ENCODE data around the gene PCSK6. TPM values are rescaled to one million over a fixed set of nuclear protein-coding genes. Genes with fewer than 3 reads are reported as not detected.

The PCSK6 gene
- total and polyA plus RNA-seq, 7 donors = 8.3 to 32.7 (median 13.3) TPM

DNA sequence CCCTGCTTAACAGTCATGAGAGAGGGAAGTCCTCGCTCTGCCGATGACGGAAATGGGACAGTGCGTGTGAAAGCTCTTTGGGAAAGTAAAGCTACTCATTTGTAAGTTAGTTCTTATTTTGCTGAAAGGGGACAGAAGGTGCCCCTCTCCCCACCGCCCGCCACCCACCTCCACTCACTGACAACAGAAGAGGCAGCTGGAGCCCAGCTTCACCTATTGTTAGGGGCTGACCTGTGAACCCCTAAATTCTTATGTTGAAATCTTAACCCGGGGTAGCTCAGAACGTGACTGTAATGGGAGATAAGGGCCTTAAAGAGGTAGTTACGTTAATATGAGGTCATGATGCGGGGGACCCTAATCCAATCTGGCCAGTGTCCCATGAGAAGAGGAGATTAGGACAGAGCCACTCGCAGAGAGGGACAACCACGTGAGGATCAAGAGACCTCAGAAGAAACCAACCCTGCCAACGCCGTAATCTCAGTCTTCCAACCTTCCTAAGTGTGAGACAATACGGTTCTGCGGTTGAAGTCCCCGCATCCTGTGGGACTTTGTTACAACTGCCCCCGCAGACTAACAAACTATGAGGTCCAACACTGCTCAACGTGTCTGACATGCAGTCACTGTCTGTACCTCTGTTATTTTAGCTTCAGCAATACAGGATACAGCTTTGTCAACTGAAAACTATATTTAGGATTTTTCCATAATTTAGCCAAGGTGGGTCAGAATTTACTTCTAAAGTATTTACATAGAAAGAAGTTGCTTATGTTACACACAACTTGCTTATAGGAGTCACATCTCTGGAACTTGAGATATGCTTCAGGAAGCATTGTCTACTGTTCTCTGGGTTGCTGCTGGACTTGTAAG lies 51.7 kb downstream of the PCSK6 start:
- ATAC-seq (no peak), DNase-seq (no peak)
- Histone ChIP-seq H3K4me3 (no peak overlapping the region), H3K36me3 (ENCODE audit: insufficient read depth in 1 of 2, low read depth in 1 of 2) (peaks cover 0 to 16% of the 10 kb centered on the region in 2 donors), H3K4me1 (peaks cover 12% of the 10 kb centered on the region), H3K9me3 (no peaks in the 10 kb centered on the region), H3K27me3 (ENCODE audit: insufficient read depth in 3 of 3, low read length in 2 of 3) (no peaks in the 10 kb centered on the region), H3K27ac (no peak overlapping the region)
- intact Hi-C loops (cut with DNase I) = loop anchor here in 1 of 2 donors (5.0 kb wide), 1 partner anchor 199 kb away; no protein-coding TSS in a partner anchor
- TF ChIP-seq CTCF (IDR thresholded peaks at IDR 0.05) = no peak
- WGBS, 3 donors = 90 to 92% (median 91%) methylated on average over 19 of the region's 19 CpGs

- Histone ChIP-seq H3K4me1 (peaks cover 12% of the 10 kb centered on the region), H3K36me3 (ENCODE audit: insufficient read depth in 1 of 2, low read depth in 1 of 2) (peaks cover 0 to 16% of the 10 kb centered on the region in 2 donors), H3K4me3 (no peak overlapping the region), H3K27ac (no peak overlapping the region), H3K9me3 (no peaks in the 10 kb centered on the region), H3K27me3 (ENCODE audit: insufficient read depth in 3 of 3, low read length in 2 of 3) (no peaks in the 10 kb centered on the region)
- intact Hi-C loops (cut with DNase I) = loop anchor here in 1 of 2 donors (5.0 kb wide), 1 partner anchor 200 kb away; no protein-coding TSS in a partner anchor
- TF ChIP-seq CTCF (IDR thresholded peaks at IDR 0.05) = no peak
- DNase-seq = no peak
- WGBS, 3 donors = 77 to 85% (median 81%) methylated on average over 12 of the region's 12 CpGs
- ATAC-seq = no peak
Measured at GRCh38 chr15:101437209-101437608, 52.3 kb downstream of the PCSK6 start.

GRCh38 chr15:101436526-101436925 lies 53.0 kb downstream of the PCSK6 start:
- intact Hi-C loops (cut with DNase I) = loop anchor here in 1 of 2 donors (5.0 kb wide), 1 partner anchor 201 kb away; no protein-coding TSS in a partner anchor
- Histone ChIP-seq H3K9me3 (no peaks in the 10 kb centered on the region), H3K4me3 (no peak overlapping the region), H3K4me1 (peaks cover 12% of the 10 kb centered on the region), H3K27ac (no peak overlapping the region), H3K36me3 (ENCODE audit: insufficient read depth in 1 of 2, low read depth in 1 of 2) (peaks cover 0 to 21% of the 10 kb centered on the region in 2 donors), H3K27me3 (ENCODE audit: insufficient read depth in 3 of 3, low read length in 2 of 3) (no peaks in the 10 kb centered on the region)
- 94 to 96% (median 94%) methylated on average over 9 of the region's 9 CpGs for WGBS, 3 donors
- no peak for DNase-seq
- TF ChIP-seq CTCF (IDR thresholded peaks at IDR 0.05) = no peak
- no peak for ATAC-seq

GRCh38 chr15:101435761-101436160 lies 53.7 kb downstream of the PCSK6 start:
- Histone ChIP-seq H3K4me3 (no peak overlapping the region), H3K27ac (no peak overlapping the region), H3K36me3 (ENCODE audit: insufficient read depth in 1 of 2, low read depth in 1 of 2) (peaks cover 0 to 29% of the 10 kb centered on the region in 2 donors), H3K9me3 (no peaks in the 10 kb centered on the region), H3K27me3 (ENCODE audit: insufficient read depth in 3 of 3, low read length in 2 of 3) (no peaks in the 10 kb centered on the region), H3K4me1 (peaks cover 12% of the 10 kb centered on the region)
- intact Hi-C loops (cut with DNase I) = loop anchor here in 1 of 2 donors (5.0 kb wide), 1 partner anchor 202 kb away; no protein-coding TSS in a partner anchor
- no peak for ATAC-seq
- no peak for DNase-seq
- WGBS, 3 donors = 88 to 93% (median 92%) methylated on average over 7 of the region's 7 CpGs
- TF ChIP-seq CTCF (IDR thresholded peaks at IDR 0.05) = no peak
